PC-3 (cell line): ENCODE data around the gene CHGA. TPM values are rescaled to one million over a fixed set of nuclear protein-coding genes. Genes with fewer than 3 reads are reported as not detected.

Experiments
- ATAC-seq: fragments of 200-7000 bp; cut with Tn5 transposase; 2 replicates; pipeline ENCODE4 v1.9.1; 2020; ENCODE audit warnings: mild to moderate bottlenecking, moderate library complexity
- BruUV-seq: library from RNA; stranded (reverse); fragments of 400-500 nt; replicated peaks from 2 replicates; lab custom pipeline; 2021; lab: Mats Ljungman, UMichigan
- CTCF ChIA-PET: fragments of 300-600 bp; sonication (Branson Sonifier 250); formaldehyde crosslinking; loops from one replicate; lab custom pipeline; 2022; ENCODE audit warnings: antibody characterized with exemption; lab: Charles Lee
- POLR2A ChIA-PET: fragments of 300-600 bp; sonication (Branson Sonifier 250); formaldehyde crosslinking; loops from one replicate; lab custom pipeline; 2022; ENCODE audit warnings: antibody characterized with exemption; ENCODE audit not compliant: unreplicated experiment; lab: Charles Lee
- DNase-seq: peaks from one replicate; pipeline ENCODE4 v3.0.0-alpha.2; 2015
- H2AFZ ChIP-seq: fragments of 300-600 bp; sonication (generic); 2 replicates; pipeline ENCODE4 v1.6.0; 2016; ENCODE audit warnings: antibody characterized with exemption, low read length
- H3F3A ChIP-seq: fragments of 300-600 bp; sonication (generic); one replicate; pipeline ENCODE4 v1.6.0; 2017; ENCODE audit warnings: antibody characterized with exemption, low read length, control low read depth, mild to moderate bottlenecking; ENCODE audit not compliant: unreplicated experiment
- H3K27ac ChIP-seq: fragments of 300-600 bp; sonication (generic); 2 replicates; pipeline ENCODE4 v1.5.1; 2016; ENCODE audit warnings: mild to moderate bottlenecking, low read length
- H3K27me3 ChIP-seq: fragments of 300-600 bp; sonication (generic); 2 replicates; pipeline ENCODE4 v1.6.1; 2016; ENCODE audit warnings: low read length, mixed read lengths
- H3K36me3 ChIP-seq: fragments of 300-600 bp; sonication (generic); 2 replicates; pipeline ENCODE4 v1.6.1; 2016; ENCODE audit warnings: low read depth, mixed run types, low read length, mixed read lengths
- H3K4me1 ChIP-seq: fragments of 300-600 bp; sonication (generic); 2 replicates; pipeline ENCODE4 v1.5.1; 2016; ENCODE audit warnings: low read length; ENCODE audit not compliant: insufficient read depth
- H3K4me2 ChIP-seq: fragments of 300-600 bp; sonication (generic); 2 replicates; pipeline ENCODE4 v1.6.0; 2016; ENCODE audit warnings: low read length
- H3K4me3 ChIP-seq: fragments of 300-600 bp; sonication (generic); 2 replicates; pipeline ENCODE4 v1.5.1; 2016; ENCODE audit warnings: mild to moderate bottlenecking, low read length, mixed read lengths
- H3K79me2 ChIP-seq: fragments of 300-600 bp; sonication (generic); 2 replicates; pipeline ENCODE4 v1.6.1; 2017; ENCODE audit warnings: low read length, mixed read lengths
- H3K9ac ChIP-seq: fragments of 300-600 bp; sonication (generic); 2 replicates; pipeline ENCODE4 v1.6.0; 2016; ENCODE audit warnings: mild to moderate bottlenecking, low read length
- H3K9me2 ChIP-seq: fragments of 300-600 bp; sonication (generic); replicated peaks from 2 replicates; pipeline ENCODE4 v1.6.1; 2016; ENCODE audit warnings: mixed run types, low read length, mixed read lengths
- H3K9me3 ChIP-seq: fragments of 300-600 bp; sonication (generic); 2 replicates; pipeline ENCODE4 v1.6.1; 2016; ENCODE audit warnings: low read length, mixed read lengths
- H4K20me1 ChIP-seq: fragments of 300-600 bp; sonication (generic); 2 replicates; pipeline ENCODE4 v1.6.1; 2016; ENCODE audit warnings: low read length, mixed read lengths
- CTCF ChIP-seq: fragments of 300-600 bp; sonication (generic); conservative IDR thresholded peaks from 2 replicates; pipeline ENCODE4 v1.5.1; 2017; ENCODE audit warnings: antibody characterized with exemption, low read depth, mild to moderate bottlenecking, low read length
- EZH2 ChIP-seq: fragments of 300-600 bp; sonication (generic); IDR thresholded peaks from one replicate; pipeline ENCODE4 v1.6.1; 2017; ENCODE audit warnings: antibody characterized with exemption, mild to moderate bottlenecking, low read length; ENCODE audit not compliant: unreplicated experiment
- EZH2phosphoT487 ChIP-seq: fragments of 300-600 bp; sonication (generic); IDR thresholded peaks from 2 replicates; pipeline ENCODE4 v1.6.1; 2018; ENCODE audit warnings: mild to moderate bottlenecking, antibody characterized with exemption, low read length, borderline replicate concordance
- intact Hi-C: fragments of 100-400 bp; cut with micrococcal nuclease; formaldehyde crosslinking; loops from 2 replicates; pipeline ENCODE4 v1.9.0; 2023
- total RNA-seq: library from RNA; depleted of rRNA; stranded (reverse); fragments of >200 nt; gene quantifications from 2 replicates; pipeline ENCODE4 v1.2.3, GENCODE V29; 2014

The CHGA gene
- total RNA-seq, 1 experiment from 2014 or later, result not detected

- TF ChIP-seq EZH2, result no peak
- TF ChIP-seq CTCF, result no peak
- no peak for TF ChIP-seq EZH2phosphoT487
- intact Hi-C loops, result no loop called here
- no peaks in the 10 kb centered on the region for H3F3A ChIP-seq
- CTCF ChIA-PET, result no interaction called here
- H3K9me2 ChIP-seq, result no peaks in the 10 kb centered on the region
- no peaks in the 10 kb centered on the region for H3K79me2 ChIP-seq
- no peak for DNase-seq
- H3K27me3 ChIP-seq, result no peaks in the 10 kb centered on the region
- no peaks in the 10 kb centered on the region for H4K20me1 ChIP-seq
- no peak overlapping the region for H3K4me2 ChIP-seq
- H3K4me3 ChIP-seq, result no peak overlapping the region
- H3K27ac ChIP-seq, result no peak overlapping the region
- peaks cover 10% of the 10 kb centered on the region for H3K4me1 ChIP-seq
- no peaks in the 10 kb centered on the region for H3K9me3 ChIP-seq
- POLR2A ChIA-PET, result no interaction called here
- no TSS peak for BruUV-seq
- no peak overlapping the region for H3K9ac ChIP-seq
- 0 out of 2 replicates have a peak, but pooled peaks cover 4% of the 10 kb centered on the region for H3K36me3 ChIP-seq
- no peak for ATAC-seq
- H2AFZ ChIP-seq, result no peak overlapping the region
Measured at GRCh38 chr14:92950193-92950540, 27.2 kb downstream of the CHGA start.

DNA sequence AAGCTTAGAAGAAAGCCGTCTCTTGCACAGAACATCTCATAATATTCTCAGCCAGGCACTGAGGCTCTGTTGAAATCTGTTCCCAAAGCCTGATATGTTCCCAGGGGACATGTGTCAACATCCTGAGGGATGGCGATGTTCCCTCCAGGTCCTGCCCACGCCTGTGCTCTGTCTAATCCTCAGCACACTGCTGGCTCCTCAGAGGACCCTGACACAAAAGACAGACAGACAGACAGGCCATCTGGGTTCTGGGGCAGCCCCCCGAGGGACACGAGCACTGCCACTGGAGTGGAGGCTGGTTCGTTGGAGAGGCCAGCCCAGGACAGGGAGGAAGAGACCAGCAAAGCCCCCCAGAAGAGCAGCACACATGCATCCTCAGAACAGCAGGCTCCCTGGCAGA, 27.8 kb downstream of the CHGA start:
- no peak for DNase-seq
- no peak overlapping the region for H3K4me3 ChIP-seq
- CTCF ChIA-PET, result no interaction called here
- H3K9me2 ChIP-seq, result no peaks in the 10 kb centered on the region
- BruUV-seq, result no TSS peak
- H4K20me1 ChIP-seq, result no peaks in the 10 kb centered on the region
- H3K9me3 ChIP-seq, result no peaks in the 10 kb centered on the region
- H3K4me1 ChIP-seq, result peaks cover 10% of the 10 kb centered on the region
- H3K36me3 ChIP-seq, result 0 out of 2 replicates have a peak, but pooled peaks cover 4% of the 10 kb centered on the region
- no peak overlapping the region for H3K27ac ChIP-seq
- H3K9ac ChIP-seq, result no peak overlapping the region
- H3K79me2 ChIP-seq, result no peaks in the 10 kb centered on the region
- intact Hi-C loops, result no loop called here
- no peaks in the 10 kb centered on the region for H3K27me3 ChIP-seq
- no peak overlapping the region for H3K4me2 ChIP-seq
- H2AFZ ChIP-seq, result no peak overlapping the region
- ATAC-seq, result no peak
- H3F3A ChIP-seq, result no peaks in the 10 kb centered on the region
- TF ChIP-seq CTCF (no peak), EZH2 (no peak), EZH2phosphoT487 (no peak)
- POLR2A ChIA-PET, result no interaction called here

DNA sequence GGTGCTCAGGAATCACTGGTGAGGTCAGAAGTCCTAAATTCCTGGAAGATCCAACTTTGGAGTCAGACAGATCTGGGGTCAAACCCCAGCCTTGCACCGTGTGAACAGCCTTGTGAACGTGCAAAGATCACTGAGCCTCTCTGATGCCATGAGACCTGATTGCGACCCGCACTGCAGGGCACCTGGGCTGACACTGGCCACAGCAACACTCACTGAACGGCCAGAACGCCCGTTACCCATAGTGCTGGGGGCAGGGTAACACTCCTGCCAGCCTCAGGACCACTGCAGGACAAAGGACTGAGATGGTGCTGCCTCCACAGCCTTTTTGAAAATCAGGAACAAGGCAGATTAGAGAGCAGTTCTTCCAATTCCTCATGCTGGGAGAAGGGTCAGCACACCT, 28.3 kb downstream of the CHGA start:
- Histone ChIP-seq H3K79me2 (no peaks in the 10 kb centered on the region), H4K20me1 (no peaks in the 10 kb centered on the region), H3K27ac (no peak overlapping the region), H3K9ac (no peak overlapping the region), H3F3A (no peaks in the 10 kb centered on the region), H3K4me1 (peaks cover 6% of the 10 kb centered on the region), H2AFZ (no peak overlapping the region), H3K9me3 (no peaks in the 10 kb centered on the region), H3K36me3 (0 out of 2 replicates have a peak, but pooled peaks cover 4% of the 10 kb centered on the region), H3K27me3 (no peaks in the 10 kb centered on the region), H3K4me3 (no peak overlapping the region), H3K9me2 (no peaks in the 10 kb centered on the region), H3K4me2 (no peak overlapping the region)
- intact Hi-C loops, result no loop called here
- TF ChIP-seq EZH2, result no peak
- no peak for TF ChIP-seq EZH2phosphoT487
- no peak for TF ChIP-seq CTCF
- no TSS peak for BruUV-seq
- ChIA-PET CTCF (interaction anchor here (2.0 kb wide), 1 partner anchor 162 kb away, joined by 15 read pairs; no protein-coding TSS in a partner anchor), POLR2A (no interaction called here)
- no peak for ATAC-seq
- DNase-seq, result no peak
